BLaER1 treated with 17β-estradiol and CSF1 and Interleukin-3, amounts not matched to agents 10 nM and 100 nM (cell line): ENCODE results near the gene CLEC14A.

ENCODE experiments used
- H3K27ac ChIP-seq, 11 experiments: shearing (Covaris generic); formaldehyde crosslinking; 2 replicates each; pipeline ENCODE4 v1.8.1; 2022
- H3K27me3 ChIP-seq, 11 experiments: shearing (Covaris generic); formaldehyde crosslinking; 2 replicates each; pipeline ENCODE4 v1.8.1; 2022
- H3K36me3 ChIP-seq, 11 experiments: shearing (Covaris generic); formaldehyde crosslinking; 2 replicates each; pipeline ENCODE4 v1.8.1; 2022
- H3K4me1 ChIP-seq, 10 experiments: shearing (Covaris generic); formaldehyde crosslinking; 2 replicates each; pipeline ENCODE4 v1.8.1; 2022
- H3K4me2 ChIP-seq, 11 experiments: shearing (Covaris generic); formaldehyde crosslinking; 2 replicates each; pipeline ENCODE4 v1.8.1; 2022
- H3K4me3 ChIP-seq, 10 experiments: shearing (Covaris generic); formaldehyde crosslinking; 2 replicates each; pipeline ENCODE4 v1.8.1; 2022
- H3K9ac ChIP-seq, 11 experiments: shearing (Covaris generic); formaldehyde crosslinking; 2 replicates each; pipeline ENCODE4 v1.8.1; 2022
- H3K9me3 ChIP-seq, 11 experiments: shearing (Covaris generic); formaldehyde crosslinking; replicated peaks in 1 of 11; 2 replicates each; pipeline ENCODE4 v1.8.1; 2022
- H4K20me1 ChIP-seq, 11 experiments: shearing (Covaris generic); formaldehyde crosslinking; 2 replicates each; pipeline ENCODE4 v1.8.1; 2022
- Cebpa-rat ChIP-seq, 11 experiments: shearing (Covaris generic); IDR thresholded peaks; 2 replicates each; pipeline ENCODE4 v1.8.1; 2022

CLEC14A gene

GRCh38 chr14:38255673-38256532 is at the start of gene CLEC14A:
Gene CLEC14A, minus strand, starts transcription at chr14:38256093. Its CDS starts 71 bp downstream, at chr14:38256022.
- Histone ChIP-seq H3K9ac (peak within 1 kb of the TSS; percentile 65 to 94 (median 87); a peak in 21 of 22 replicates), H3K9me3 (peaks cover 5 to 29% (median 13%) of the 10 kb centered on the region in 11 experiments; a peak in 14 of 22 replicates), H3K4me3 (peak within 1 kb of the TSS; percentile 40 to 75 (median 72)), H3K36me3 (no peaks in the 10 kb centered on the region), H3K27ac (peak within 1 kb of the TSS; percentile 42 to 96 (median 91); a peak in 21 of 22 replicates), H3K4me2 (peak within 1 kb of the TSS; percentile 51 to 83 (median 76)), H3K4me1 (peaks cover 8 to 40% (median 14%) of the 10 kb centered on the region in 10 experiments; a peak in 17 of 20 replicates), H4K20me1 (peaks cover 0 to 10% (median 0%) of the 10 kb centered on the region in 11 experiments; a peak in 1 of 22 replicates), H3K27me3 (no peaks in the 10 kb centered on the region)
- TF ChIP-seq Cebpa-rat (IDR thresholded peaks at IDR 0.05) = peak in 2 of 11 experiments; percentile 25 to 57; a peak in 5 of 22 replicates

GRCh38 chr14:38302966-38303365 is 47.1 kb upstream of the CLEC14A start:
- H3K9ac ChIP-seq = no peak overlapping the region
- no peaks in the 10 kb centered on the region for H3K36me3 ChIP-seq
- no peaks in the 10 kb centered on the region for H3K4me1 ChIP-seq
- no peak for TF ChIP-seq Cebpa-rat (IDR thresholded peaks at IDR 0.05)
- no peak overlapping the region for H3K4me2 ChIP-seq
- H3K4me3 ChIP-seq = no peak overlapping the region
- no peak overlapping the region for H3K27ac ChIP-seq
- H4K20me1 ChIP-seq = no peaks in the 10 kb centered on the region
- no peaks in the 10 kb centered on the region for H3K27me3 ChIP-seq
- H3K9me3 ChIP-seq = peaks cover 0 to 14% (median 8%) of the 10 kb centered on the region in 11 experiments; a peak in 10 of 22 replicates

- no peak overlapping the region for H3K27ac ChIP-seq
- H3K27me3 ChIP-seq = no peaks in the 10 kb centered on the region
- no peaks in the 10 kb centered on the region for H4K20me1 ChIP-seq
- peaks cover 0 to 14% (median 8%) of the 10 kb centered on the region in 11 experiments; a peak in 10 of 22 replicates for H3K9me3 ChIP-seq
- H3K36me3 ChIP-seq = no peaks in the 10 kb centered on the region
- no peak overlapping the region for H3K4me3 ChIP-seq
- no peak for TF ChIP-seq Cebpa-rat (IDR thresholded peaks at IDR 0.05)
- no peaks in the 10 kb centered on the region for H3K4me1 ChIP-seq
- H3K4me2 ChIP-seq = no peak overlapping the region
- no peak overlapping the region for H3K9ac ChIP-seq
Measured at GRCh38 chr14:38302034-38302433, 46.1 kb upstream of the CLEC14A start.

GRCh38 chr14:38297681-38298080 is 41.8 kb upstream of the CLEC14A start:
- no peak overlapping the region for H3K9ac ChIP-seq
- no peaks in the 10 kb centered on the region for H3K36me3 ChIP-seq
- H3K27me3 ChIP-seq = no peaks in the 10 kb centered on the region
- H4K20me1 ChIP-seq = no peaks in the 10 kb centered on the region
- TF ChIP-seq Cebpa-rat (IDR thresholded peaks at IDR 0.05) = no peak
- H3K9me3 ChIP-seq = peaks cover 0 to 14% (median 5%) of the 10 kb centered on the region in 11 experiments; a peak in 9 of 22 replicates
- H3K4me2 ChIP-seq = no peak overlapping the region
- no peak overlapping the region for H3K4me3 ChIP-seq
- H3K4me1 ChIP-seq = no peaks in the 10 kb centered on the region
- no peak overlapping the region for H3K27ac ChIP-seq

- Histone ChIP-seq H3K27ac (no peak overlapping the region), H3K27me3 (no peaks in the 10 kb centered on the region), H3K9me3 (no peaks in the 10 kb centered on the region), H4K20me1 (no peaks in the 10 kb centered on the region), H3K4me2 (no peak overlapping the region), H3K36me3 (no peaks in the 10 kb centered on the region), H3K4me1 (peaks cover 0 to 6% (median 0%) of the 10 kb centered on the region in 10 experiments; a peak in 1 of 20 replicates), H3K9ac (no peak overlapping the region), H3K4me3 (no peak overlapping the region)
- TF ChIP-seq Cebpa-rat (IDR thresholded peaks at IDR 0.05) = no peak
Measured at GRCh38 chr14:38291681-38292467, 36.0 kb upstream of the CLEC14A start.

- no peaks in the 10 kb centered on the region for H4K20me1 ChIP-seq
- no peak overlapping the region for H3K27ac ChIP-seq
- H3K4me3 ChIP-seq = no peak overlapping the region
- no peaks in the 10 kb centered on the region for H3K27me3 ChIP-seq
- H3K4me2 ChIP-seq = no peak overlapping the region
- no peaks in the 10 kb centered on the region for H3K9me3 ChIP-seq
- H3K4me1 ChIP-seq = peaks cover 0 to 6% (median 0%) of the 10 kb centered on the region in 10 experiments; a peak in 1 of 20 replicates
- no peak overlapping the region for H3K9ac ChIP-seq
- no peaks in the 10 kb centered on the region for H3K36me3 ChIP-seq
- no peak for TF ChIP-seq Cebpa-rat (IDR thresholded peaks at IDR 0.05)
Measured at GRCh38 chr14:38290601-38291188, 34.8 kb upstream of the CLEC14A start.

- no peak for TF ChIP-seq Cebpa-rat (IDR thresholded peaks at IDR 0.05)
- no peaks in the 10 kb centered on the region for H3K9me3 ChIP-seq
- H3K4me3 ChIP-seq = no peak overlapping the region
- no peaks in the 10 kb centered on the region for H4K20me1 ChIP-seq
- no peak overlapping the region for H3K27ac ChIP-seq
- H3K9ac ChIP-seq = no peak overlapping the region
- no peaks in the 10 kb centered on the region for H3K36me3 ChIP-seq
- no peaks in the 10 kb centered on the region for H3K27me3 ChIP-seq
- H3K4me2 ChIP-seq = no peak overlapping the region
- H3K4me1 ChIP-seq = peaks cover 0 to 6% (median 0%) of the 10 kb centered on the region in 10 experiments; a peak in 1 of 20 replicates
Measured at GRCh38 chr14:38286452-38286851, 30.6 kb upstream of the CLEC14A start.

- Histone ChIP-seq H3K9me3 (no peaks in the 10 kb centered on the region), H3K27ac (no peak overlapping the region), H3K27me3 (no peaks in the 10 kb centered on the region), H3K4me2 (no peak overlapping the region), H3K4me1 (peaks cover 0 to 5% (median 0%) of the 10 kb centered on the region in 10 experiments; a peak in 1 of 20 replicates), H4K20me1 (no peaks in the 10 kb centered on the region), H3K9ac (no peak overlapping the region), H3K4me3 (no peak overlapping the region), H3K36me3 (no peaks in the 10 kb centered on the region)
- TF ChIP-seq Cebpa-rat (IDR thresholded peaks at IDR 0.05) = no peak
Measured at GRCh38 chr14:38285962-38286361, 30.1 kb upstream of the CLEC14A start.

- no peaks in the 10 kb centered on the region for H3K4me1 ChIP-seq
- H3K27ac ChIP-seq = no peak overlapping the region
- TF ChIP-seq Cebpa-rat (IDR thresholded peaks at IDR 0.05) = no peak
- H4K20me1 ChIP-seq = no peaks in the 10 kb centered on the region
- H3K9me3 ChIP-seq = no peaks in the 10 kb centered on the region
- no peak overlapping the region for H3K9ac ChIP-seq
- H3K27me3 ChIP-seq = no peaks in the 10 kb centered on the region
- H3K4me2 ChIP-seq = no peak overlapping the region
- H3K4me3 ChIP-seq = no peak overlapping the region
- no peaks in the 10 kb centered on the region for H3K36me3 ChIP-seq
Measured at GRCh38 chr14:38282936-38283335, 27.0 kb upstream of the CLEC14A start.
